HEK293 (cell line): ENCODE data around the gene ACTRT2.

Experiments
- CTCF ChIA-PET: fragments of 350-600 bp; formaldehyde crosslinking; extraction: SDS; loops from one replicate; lab custom pipeline; 2021; ENCODE audit warnings: antibody characterized with exemption; lab: Yijun Ruan, JAX
- POLR2A ChIA-PET: fragments of 300-600 bp; formaldehyde crosslinking; extraction: SDS; loops from one replicate; lab custom pipeline; 2020; ENCODE audit warnings: antibody characterized with exemption, inconsistent platforms; lab: Yijun Ruan, JAX
- H3K27ac ChIP-seq: fragments of 200-500 bp; sonication (Bioruptor generic); 2 replicates; pipeline ENCODE4 v1.5.1; 2014; ENCODE audit warnings: low read depth, low read length, control low read depth, inconsistent platforms; ENCODE audit errors: extremely low read depth
- H3K36me3 ChIP-seq, 2 experiments: fragments of 200-500 bp in 1 of 2; sonication (Bioruptor generic) in 1 of 2; 1 replicate in 1 of 2; 2 replicates in 1 of 2; pipeline ENCODE4 v1.5.1; 2014 to 2017; ENCODE audit warnings: inconsistent platforms in 2 of 2, low read length in 2 of 2; ENCODE audit not compliant: control insufficient read depth in 2 of 2, insufficient read depth in 1 of 2
- H3K4me1 ChIP-seq: fragments of 200-500 bp; sonication (Bioruptor generic); 2 replicates; pipeline ENCODE4 v1.5.1; 2014; ENCODE audit warnings: mild to moderate bottlenecking, low read length, inconsistent platforms; ENCODE audit not compliant: control insufficient read depth, insufficient read depth
- H3K4me3 ChIP-seq: 2 replicates; pipeline ENCODE4 v1.5.1; 2011; ENCODE audit warnings: low read depth, mild to moderate bottlenecking, control low read depth, low read length, moderate library complexity
- H3K9me3 ChIP-seq: fragments of 200-500 bp; sonication (Bioruptor generic); 2 replicates; pipeline ENCODE4 v1.5.1; 2014; ENCODE audit warnings: low read depth, low read length, inconsistent platforms; ENCODE audit not compliant: control insufficient read depth, insufficient read depth
- BCL11B ChIP-seq: fragments of 450-650 bp; formaldehyde crosslinking; IDR thresholded peaks from 2 replicates; pipeline ENCODE4 v1.5.1; 2016; ENCODE audit warnings: low read depth, missing biosample characterization, missing genetic modification characterization
- KLF1 ChIP-seq: fragments of 450-650 bp; formaldehyde crosslinking; IDR thresholded peaks from 2 replicates; pipeline ENCODE4 v1.5.1; 2016; ENCODE audit warnings: missing biosample characterization, missing genetic modification characterization
- MYNN ChIP-seq: fragments of 450-650 bp; formaldehyde crosslinking; IDR thresholded peaks from 2 replicates; pipeline ENCODE4 v1.5.1; 2016; ENCODE audit warnings: missing biosample characterization, missing genetic modification characterization, borderline replicate concordance
- ZNF114 ChIP-seq: fragments of 450-650 bp; formaldehyde crosslinking; IDR thresholded peaks from 2 replicates; pipeline ENCODE4 v1.5.0; 2017; ENCODE audit warnings: missing biosample characterization, missing genetic modification characterization
- ZNF132 ChIP-seq: fragments of 450-650 bp; formaldehyde crosslinking; IDR thresholded peaks from 2 replicates; pipeline ENCODE4 v1.5.1; 2017; ENCODE audit warnings: missing biosample characterization, missing genetic modification characterization, borderline replicate concordance
- ZNF23 ChIP-seq: fragments of 450-650 bp; formaldehyde crosslinking; IDR thresholded peaks from 2 replicates; pipeline ENCODE4 v1.5.1; 2016; ENCODE audit warnings: missing biosample characterization, missing genetic modification characterization, borderline replicate concordance
- ZNF560 ChIP-seq: fragments of 450-650 bp; formaldehyde crosslinking; IDR thresholded peaks from 2 replicates; pipeline ENCODE4 v1.5.1; 2017; ENCODE audit warnings: missing biosample characterization, missing genetic modification characterization, borderline replicate concordance
- ZNF561 ChIP-seq: fragments of 450-650 bp; IDR thresholded peaks from 2 replicates; pipeline ENCODE4 v1.5.1; 2018; ENCODE audit warnings: missing biosample characterization, missing genetic modification characterization, borderline replicate concordance
- ZNF660 ChIP-seq: fragments of 450-650 bp; IDR thresholded peaks from 2 replicates; pipeline ENCODE4 v1.5.1; 2018; ENCODE audit warnings: missing biosample characterization, mild to moderate bottlenecking, missing genetic modification characterization
- TF ChIP-seq, protein P1 (sequence below): fragments of 450-650 bp; formaldehyde crosslinking; conservative IDR thresholded peaks from 2 replicates; pipeline ENCODE4 v1.5.1; 2016; ENCODE audit warnings: low read depth, missing biosample characterization, missing genetic modification characterization
- TF ChIP-seq, protein P2 (sequence below): fragments of 450-650 bp; formaldehyde crosslinking; IDR thresholded peaks from 2 replicates; pipeline ENCODE4 v1.5.1; 2016; ENCODE audit warnings: missing biosample characterization, missing genetic modification characterization
- TF ChIP-seq, protein P3 (sequence below): fragments of 450-650 bp; formaldehyde crosslinking; conservative IDR thresholded peaks from 2 replicates; pipeline ENCODE4 v1.5.1; 2016; ENCODE audit warnings: low read depth, missing biosample characterization, missing genetic modification characterization
- TF ChIP-seq, protein P4 (sequence below): fragments of 450-650 bp; formaldehyde crosslinking; IDR thresholded peaks from 2 replicates; pipeline ENCODE4 v1.5.1; 2016; ENCODE audit warnings: missing biosample characterization, missing genetic modification characterization, borderline replicate concordance
- TF ChIP-seq, protein P5 (sequence below): fragments of 450-650 bp; formaldehyde crosslinking; IDR thresholded peaks from 2 replicates; pipeline ENCODE4 v1.5.1; 2016; ENCODE audit warnings: missing biosample characterization, missing genetic modification characterization
- TF ChIP-seq, protein P6 (sequence below): fragments of 450-650 bp; formaldehyde crosslinking; IDR thresholded peaks from 2 replicates; pipeline ENCODE4 v1.5.1; 2016; ENCODE audit warnings: missing biosample characterization, missing genetic modification characterization
- TF ChIP-seq, protein P7 (sequence below): fragments of 450-650 bp; IDR thresholded peaks from 2 replicates; pipeline ENCODE4 v1.5.1; 2018; ENCODE audit warnings: missing biosample characterization, mild to moderate bottlenecking, missing genetic modification characterization

Gene ACTRT2

DNA sequence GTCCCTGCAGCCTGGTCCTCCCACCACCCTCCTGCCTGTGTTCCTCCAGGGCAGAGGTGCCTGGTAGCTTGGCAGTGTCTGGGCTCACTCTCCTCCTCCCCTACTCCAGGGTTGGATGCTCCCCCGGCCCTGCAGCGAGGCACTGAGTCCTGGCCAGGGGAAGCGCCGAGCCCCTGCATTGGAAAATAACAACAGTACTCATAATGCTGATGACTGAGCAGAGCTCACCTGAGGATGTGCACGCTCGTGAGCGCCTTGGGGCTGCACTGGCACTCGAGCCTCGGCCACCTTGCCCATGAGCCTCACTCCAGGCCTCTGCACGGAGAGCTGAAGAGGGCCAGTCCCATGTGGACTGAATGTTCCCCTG, 6.0 kb upstream of the ACTRT2 start (continued):
- TF ChIP-seq, protein P1, sequence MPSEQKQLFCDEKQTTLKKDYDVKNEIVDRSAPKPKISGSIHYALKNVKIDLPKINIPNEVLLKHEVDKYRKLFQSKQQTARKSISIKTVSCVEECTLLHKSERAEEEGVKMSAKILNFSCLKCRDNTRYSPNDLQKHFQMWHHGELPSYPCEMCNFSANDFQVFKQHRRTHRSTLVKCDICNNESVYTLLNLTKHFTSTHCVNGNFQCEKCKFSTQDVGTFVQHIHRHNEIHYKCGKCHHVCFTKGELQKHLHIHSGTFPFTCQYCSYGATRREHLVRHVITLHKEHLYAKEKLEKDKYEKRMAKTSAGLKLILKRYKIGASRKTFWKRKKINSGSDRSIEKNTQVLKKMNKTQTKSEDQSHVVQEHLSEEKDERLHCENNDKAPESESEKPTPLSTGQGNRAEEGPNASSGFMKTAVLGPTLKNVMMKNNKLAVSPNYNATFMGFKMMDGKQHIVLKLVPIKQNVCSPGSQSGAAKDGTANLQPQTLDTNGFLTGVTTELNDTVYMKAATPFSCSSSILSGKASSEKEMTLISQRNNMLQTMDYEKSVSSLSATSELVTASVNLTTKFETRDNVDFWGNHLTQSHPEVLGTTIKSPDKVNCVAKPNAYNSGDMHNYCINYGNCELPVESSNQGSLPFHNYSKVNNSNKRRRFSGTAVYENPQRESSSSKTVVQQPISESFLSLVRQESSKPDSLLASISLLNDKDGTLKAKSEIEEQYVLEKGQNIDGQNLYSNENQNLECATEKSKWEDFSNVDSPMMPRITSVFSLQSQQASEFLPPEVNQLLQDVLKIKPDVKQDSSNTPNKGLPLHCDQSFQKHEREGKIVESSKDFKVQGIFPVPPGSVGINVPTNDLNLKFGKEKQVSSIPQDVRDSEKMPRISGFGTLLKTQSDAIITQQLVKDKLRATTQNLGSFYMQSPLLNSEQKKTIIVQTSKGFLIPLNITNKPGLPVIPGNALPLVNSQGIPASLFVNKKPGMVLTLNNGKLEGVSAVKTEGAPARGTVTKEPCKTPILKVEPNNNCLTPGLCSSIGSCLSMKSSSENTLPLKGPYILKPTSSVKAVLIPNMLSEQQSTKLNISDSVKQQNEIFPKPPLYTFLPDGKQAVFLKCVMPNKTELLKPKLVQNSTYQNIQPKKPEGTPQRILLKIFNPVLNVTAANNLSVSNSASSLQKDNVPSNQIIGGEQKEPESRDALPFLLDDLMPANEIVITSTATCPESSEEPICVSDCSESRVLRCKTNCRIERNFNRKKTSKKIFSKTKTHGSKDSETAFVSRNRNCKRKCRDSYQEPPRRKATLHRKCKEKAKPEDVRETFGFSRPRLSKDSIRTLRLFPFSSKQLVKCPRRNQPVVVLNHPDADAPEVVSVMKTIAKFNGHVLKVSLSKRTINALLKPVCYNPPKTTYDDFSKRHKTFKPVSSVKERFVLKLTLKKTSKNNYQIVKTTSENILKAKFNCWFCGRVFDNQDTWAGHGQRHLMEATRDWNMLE (tag by site-specific recombination), result no peak
- TF ChIP-seq, protein P2, sequence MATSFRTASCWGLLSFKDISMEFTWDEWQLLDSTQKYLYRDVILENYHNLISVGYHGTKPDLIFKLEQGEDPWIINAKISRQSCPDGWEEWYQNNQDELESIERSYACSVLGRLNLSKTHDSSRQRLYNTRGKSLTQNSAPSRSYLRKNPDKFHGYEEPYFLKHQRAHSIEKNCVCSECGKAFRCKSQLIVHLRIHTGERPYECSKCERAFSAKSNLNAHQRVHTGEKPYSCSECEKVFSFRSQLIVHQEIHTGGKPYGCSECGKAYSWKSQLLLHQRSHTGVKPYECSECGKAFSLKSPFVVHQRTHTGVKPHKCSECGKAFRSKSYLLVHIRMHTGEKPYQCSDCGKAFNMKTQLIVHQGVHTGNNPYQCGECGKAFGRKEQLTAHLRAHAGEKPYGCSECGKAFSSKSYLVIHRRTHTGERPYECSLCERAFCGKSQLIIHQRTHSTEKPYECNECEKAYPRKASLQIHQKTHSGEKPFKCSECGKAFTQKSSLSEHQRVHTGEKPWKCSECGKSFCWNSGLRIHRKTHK (tag by site-specific recombination), result no peak
- TF ChIP-seq ZNF23 (tag by site-specific recombination) (no peak), MYNN (tag by site-specific recombination) (no peak), ZNF560 (tag by site-specific recombination) (no peak), BCL11B (no peak)
- TF ChIP-seq, protein P3, sequence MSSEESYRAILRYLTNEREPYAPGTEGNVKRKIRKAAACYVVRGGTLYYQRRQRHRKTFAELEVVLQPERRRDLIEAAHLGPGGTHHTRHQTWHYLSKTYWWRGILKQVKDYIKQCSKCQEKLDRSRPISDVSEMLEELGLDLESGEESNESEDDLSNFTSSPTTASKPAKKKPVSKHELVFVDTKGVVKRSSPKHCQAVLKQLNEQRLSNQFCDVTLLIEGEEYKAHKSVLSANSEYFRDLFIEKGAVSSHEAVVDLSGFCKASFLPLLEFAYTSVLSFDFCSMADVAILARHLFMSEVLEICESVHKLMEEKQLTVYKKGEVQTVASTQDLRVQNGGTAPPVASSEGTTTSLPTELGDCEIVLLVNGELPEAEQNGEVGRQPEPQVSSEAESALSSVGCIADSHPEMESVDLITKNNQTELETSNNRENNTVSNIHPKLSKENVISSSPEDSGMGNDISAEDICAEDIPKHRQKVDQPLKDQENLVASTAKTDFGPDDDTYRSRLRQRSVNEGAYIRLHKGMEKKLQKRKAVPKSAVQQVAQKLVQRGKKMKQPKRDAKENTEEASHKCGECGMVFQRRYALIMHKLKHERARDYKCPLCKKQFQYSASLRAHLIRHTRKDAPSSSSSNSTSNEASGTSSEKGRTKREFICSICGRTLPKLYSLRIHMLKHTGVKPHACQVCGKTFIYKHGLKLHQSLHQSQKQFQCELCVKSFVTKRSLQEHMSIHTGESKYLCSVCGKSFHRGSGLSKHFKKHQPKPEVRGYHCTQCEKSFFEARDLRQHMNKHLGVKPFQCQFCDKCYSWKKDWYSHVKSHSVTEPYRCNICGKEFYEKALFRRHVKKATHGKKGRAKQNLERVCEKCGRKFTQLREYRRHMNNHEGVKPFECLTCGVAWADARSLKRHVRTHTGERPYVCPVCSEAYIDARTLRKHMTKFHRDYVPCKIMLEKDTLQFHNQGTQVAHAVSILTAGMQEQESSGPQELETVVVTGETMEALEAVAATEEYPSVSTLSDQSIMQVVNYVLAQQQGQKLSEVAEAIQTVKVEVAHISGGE (tag by site-specific recombination), result no peak

DNA sequence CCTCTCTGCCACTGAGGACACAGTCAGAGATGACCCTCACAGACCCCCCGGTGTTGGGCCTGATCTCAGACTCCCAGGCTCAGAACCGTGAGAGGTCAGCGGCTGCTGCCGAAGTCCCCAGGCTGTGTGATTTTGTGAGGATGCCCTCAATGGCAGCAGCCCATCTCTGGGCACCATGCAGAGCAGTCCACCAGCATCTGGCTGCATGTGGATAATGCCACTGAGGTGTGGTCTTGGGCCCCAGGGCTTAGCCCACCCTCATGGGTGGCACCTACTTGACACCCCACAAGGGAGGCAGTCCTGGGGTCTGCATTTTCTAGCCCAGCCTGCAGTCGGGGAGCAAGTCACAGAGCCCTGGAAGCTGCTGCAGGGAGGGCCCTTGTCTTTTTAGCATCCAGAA, 5.5 kb upstream of the ACTRT2 start:
- Histone ChIP-seq H3K27ac (no peak overlapping the region), H3K4me1 (no peaks in the 10 kb centered on the region), H3K9me3 (no peaks in the 10 kb centered on the region), H3K36me3 (no peaks in the 10 kb centered on the region), H3K4me3 (no peak overlapping the region)
- POLR2A ChIA-PET, result no interaction called here
- TF ChIP-seq, protein P4, sequence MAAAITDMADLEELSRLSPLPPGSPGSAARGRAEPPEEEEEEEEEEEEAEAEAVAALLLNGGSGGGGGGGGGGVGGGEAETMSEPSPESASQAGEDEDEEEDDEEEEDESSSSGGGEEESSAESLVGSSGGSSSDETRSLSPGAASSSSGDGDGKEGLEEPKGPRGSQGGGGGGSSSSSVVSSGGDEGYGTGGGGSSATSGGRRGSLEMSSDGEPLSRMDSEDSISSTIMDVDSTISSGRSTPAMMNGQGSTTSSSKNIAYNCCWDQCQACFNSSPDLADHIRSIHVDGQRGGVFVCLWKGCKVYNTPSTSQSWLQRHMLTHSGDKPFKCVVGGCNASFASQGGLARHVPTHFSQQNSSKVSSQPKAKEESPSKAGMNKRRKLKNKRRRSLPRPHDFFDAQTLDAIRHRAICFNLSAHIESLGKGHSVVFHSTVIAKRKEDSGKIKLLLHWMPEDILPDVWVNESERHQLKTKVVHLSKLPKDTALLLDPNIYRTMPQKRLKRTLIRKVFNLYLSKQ (tag by site-specific recombination), result no peak
- TF ChIP-seq KLF1 (tag by site-specific recombination) (no peak), ZNF660 (no peak), ZNF561 (tag by site-specific recombination) (no peak), ZNF132 (tag by site-specific recombination) (no peak), ZNF114 (tag by site-specific recombination) (no peak)
- TF ChIP-seq, protein P5, sequence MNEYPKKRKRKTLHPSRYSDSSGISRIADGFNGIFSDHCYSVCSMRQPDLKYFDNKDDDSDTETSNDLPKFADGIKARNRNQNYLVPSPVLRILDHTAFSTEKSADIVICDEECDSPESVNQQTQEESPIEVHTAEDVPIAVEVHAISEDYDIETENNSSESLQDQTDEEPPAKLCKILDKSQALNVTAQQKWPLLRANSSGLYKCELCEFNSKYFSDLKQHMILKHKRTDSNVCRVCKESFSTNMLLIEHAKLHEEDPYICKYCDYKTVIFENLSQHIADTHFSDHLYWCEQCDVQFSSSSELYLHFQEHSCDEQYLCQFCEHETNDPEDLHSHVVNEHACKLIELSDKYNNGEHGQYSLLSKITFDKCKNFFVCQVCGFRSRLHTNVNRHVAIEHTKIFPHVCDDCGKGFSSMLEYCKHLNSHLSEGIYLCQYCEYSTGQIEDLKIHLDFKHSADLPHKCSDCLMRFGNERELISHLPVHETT, result no peak
- TF ChIP-seq, protein P6, sequence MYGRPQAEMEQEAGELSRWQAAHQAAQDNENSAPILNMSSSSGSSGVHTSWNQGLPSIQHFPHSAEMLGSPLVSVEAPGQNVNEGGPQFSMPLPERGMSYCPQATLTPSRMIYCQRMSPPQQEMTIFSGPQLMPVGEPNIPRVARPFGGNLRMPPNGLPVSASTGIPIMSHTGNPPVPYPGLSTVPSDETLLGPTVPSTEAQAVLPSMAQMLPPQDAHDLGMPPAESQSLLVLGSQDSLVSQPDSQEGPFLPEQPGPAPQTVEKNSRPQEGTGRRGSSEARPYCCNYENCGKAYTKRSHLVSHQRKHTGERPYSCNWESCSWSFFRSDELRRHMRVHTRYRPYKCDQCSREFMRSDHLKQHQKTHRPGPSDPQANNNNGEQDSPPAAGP (tag by site-specific recombination), result no peak
- TF ChIP-seq, protein P7, sequence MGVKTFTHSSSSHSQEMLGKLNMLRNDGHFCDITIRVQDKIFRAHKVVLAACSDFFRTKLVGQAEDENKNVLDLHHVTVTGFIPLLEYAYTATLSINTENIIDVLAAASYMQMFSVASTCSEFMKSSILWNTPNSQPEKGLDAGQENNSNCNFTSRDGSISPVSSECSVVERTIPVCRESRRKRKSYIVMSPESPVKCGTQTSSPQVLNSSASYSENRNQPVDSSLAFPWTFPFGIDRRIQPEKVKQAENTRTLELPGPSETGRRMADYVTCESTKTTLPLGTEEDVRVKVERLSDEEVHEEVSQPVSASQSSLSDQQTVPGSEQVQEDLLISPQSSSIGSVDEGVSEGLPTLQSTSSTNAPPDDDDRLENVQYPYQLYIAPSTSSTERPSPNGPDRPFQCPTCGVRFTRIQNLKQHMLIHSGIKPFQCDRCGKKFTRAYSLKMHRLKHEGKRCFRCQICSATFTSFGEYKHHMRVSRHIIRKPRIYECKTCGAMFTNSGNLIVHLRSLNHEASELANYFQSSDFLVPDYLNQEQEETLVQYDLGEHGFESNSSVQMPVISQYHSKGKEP (tag by site-specific recombination), result no peak
- TF ChIP-seq, protein P3 (tag by site-specific recombination), result no peak
- CTCF ChIA-PET, result no interaction called here
